Measurements from ENCODE around the gene IQGAP1.

The IQGAP1 gene

GRCh38 chr15:90442423-90442822, 54.4 kb downstream of the IQGAP1 start:
- no peak for DNase-seq

- no peak for DNase-seq
Observed at GRCh38 chr15:90449206-90449735, 61.2 kb downstream of the IQGAP1 start.

- DNase-seq, result no peak
Observed at GRCh38 chr15:90451053-90451850, 63.2 kb downstream of the IQGAP1 start.

- no peak for DNase-seq
Observed at GRCh38 chr15:90456236-90456635, 68.2 kb downstream of the IQGAP1 start.

- DNase-seq, result no peak
Observed at GRCh38 chr15:90458061-90458460, 70.0 kb downstream of the IQGAP1 start.

GRCh38 chr15:90459368-90459767, 71.3 kb downstream of the IQGAP1 start:
- DNase-seq, result no peak

- DNase-seq, result no peak
Observed at GRCh38 chr15:90460142-90460824, 72.2 kb downstream of the IQGAP1 start.

GRCh38 chr15:90463381-90463780, 75.3 kb downstream of the IQGAP1 start:
- no peak for DNase-seq

- DNase-seq, result no peak
Observed at GRCh38 chr15:90465140-90465929, 77.3 kb downstream of the IQGAP1 start.

GRCh38 chr15:90465930-90466567, 78.0 kb downstream of the IQGAP1 start:
- no peak for DNase-seq

- DNase-seq, result no peak
Observed at GRCh38 chr15:90469723-90470122, 81.7 kb downstream of the IQGAP1 start.

- no peak for DNase-seq
Observed at GRCh38 chr15:90470453-90470852, 82.4 kb downstream of the IQGAP1 start.

GRCh38 chr15:90471126-90471525, 83.1 kb downstream of the IQGAP1 start:
- no peak for DNase-seq

- no peak for DNase-seq
Observed at GRCh38 chr15:90471769-90472168, 83.7 kb downstream of the IQGAP1 start.

- no peak for DNase-seq
Observed at GRCh38 chr15:90478846-90479481, 90.9 kb downstream of the IQGAP1 start.

GRCh38 chr15:90479656-90480055, 91.6 kb downstream of the IQGAP1 start:
- no peak for DNase-seq

GRCh38 chr15:90481023-90481422, 93.0 kb downstream of the IQGAP1 start:
- no peak for DNase-seq

GRCh38 chr15:90482124-90483011, 94.3 kb downstream of the IQGAP1 start:
- no peak for DNase-seq

GRCh38 chr15:90483012-90483307, 94.9 kb downstream of the IQGAP1 start:
- DNase-seq, result no peak

GRCh38 chr15:90483637-90484036, 95.6 kb downstream of the IQGAP1 start:
- DNase-seq, result no peak

GRCh38 chr15:90487186-90487585, 99.1 kb downstream of the IQGAP1 start:
- DNase-seq, result no peak

GRCh38 chr15:90489514-90489913, 101.5 kb downstream of the IQGAP1 start:
- DNase-seq, result no peak
